Hepatocyte (in vitro differentiated cells): Measurements from ENCODE around the gene CH25H. TPM values are rescaled to one million over a fixed set of nuclear protein-coding genes. Genes with fewer than 3 reads are reported as not detected.
"Not testable (repeated sequence)": the region's sequence is repeated elsewhere in the genome, so short reads cannot be mapped to it uniquely, and the experiment has no call there.

Source experiments
- DNase-seq: peaks from one replicate; pipeline ENCODE4 v3.0.0-alpha.2; 2016; ENCODE audit warnings: low spot score
- H2AFZ ChIP-seq: fragments of 200-600 bp; sonication (generic); 2 replicates; pipeline ENCODE4 v1.6.0; 2016; ENCODE audit warnings: antibody characterized with exemption, mild to moderate bottlenecking
- H3K27ac ChIP-seq: fragments of 200-600 bp; sonication (generic); 2 replicates; pipeline ENCODE4 v1.5.1; 2016; ENCODE audit warnings: mild to moderate bottlenecking
- H3K27me3 ChIP-seq: fragments of 200-600 bp; sonication (generic); 2 replicates; pipeline ENCODE4 v1.6.1; 2016
- H3K36me3 ChIP-seq: fragments of 200-600 bp; sonication (generic); replicated peaks from 2 replicates; pipeline ENCODE4 v1.5.1; 2016; ENCODE audit warnings: low read depth; ENCODE audit not compliant: insufficient read depth
- H3K4me1 ChIP-seq: fragments of 200-600 bp; sonication (generic); 2 replicates; pipeline ENCODE4 v1.5.1; 2016; ENCODE audit warnings: mild to moderate bottlenecking, moderate library complexity; ENCODE audit not compliant: insufficient read depth
- H3K4me2 ChIP-seq: fragments of 200-600 bp; sonication (generic); 2 replicates; pipeline ENCODE4 v1.6.0; 2016
- H3K4me3 ChIP-seq: fragments of 200-600 bp; sonication (generic); 2 replicates; pipeline ENCODE4 v1.5.1; 2016; ENCODE audit warnings: mild to moderate bottlenecking
- H3K79me2 ChIP-seq: fragments of 200-600 bp; sonication (generic); 2 replicates; pipeline ENCODE4 v1.6.0; 2017; ENCODE audit warnings: mild to moderate bottlenecking
- H3K9me2 ChIP-seq: fragments of 200-600 bp; sonication (generic); replicated peaks from 2 replicates; pipeline ENCODE4 v1.6.0; 2017; ENCODE audit warnings: mild to moderate bottlenecking; ENCODE audit not compliant: insufficient read depth
- H3K9me3 ChIP-seq: fragments of 200-600 bp; sonication (generic); 2 replicates; pipeline ENCODE4 v1.5.1; 2016; ENCODE audit warnings: low read depth, mild to moderate bottlenecking
- H4K20me1 ChIP-seq: fragments of 200-600 bp; sonication (generic); 2 replicates; pipeline ENCODE4 v1.6.0; 2016; ENCODE audit warnings: mild to moderate bottlenecking; ENCODE audit not compliant: insufficient read depth, poor library complexity, severe bottlenecking
- EZH2 ChIP-seq: fragments of 200-600 bp; sonication (generic); IDR thresholded peaks from 2 replicates; pipeline ENCODE4 v1.6.1; 2016; ENCODE audit warnings: antibody characterized with exemption, mild to moderate bottlenecking, borderline replicate concordance
- EZH2phosphoT487 ChIP-seq: fragments of 200-600 bp; sonication (generic); IDR thresholded peaks from one replicate; pipeline ENCODE4 v1.6.1; 2018; ENCODE audit warnings: antibody characterized with exemption, mild to moderate bottlenecking, low read depth, moderate library complexity; ENCODE audit not compliant: unreplicated experiment, severe bottlenecking
- WGBS: methylation state at CpG from one replicate; pipeline ENCODE4 v1.1.6; 2016; ENCODE audit warnings: low lambda C conversion rate; ENCODE audit errors: missing lambda C conversion rate; 5-methylcytosine and 5-hydroxymethylcytosine counted together
- polyA plus RNA-seq: library from polyadenylated mRNA; unstranded; fragments of >200 nt; fragmentation: Nextera tagmentation; extraction: Ambion mirVana; gene quantifications from 2 replicates; pipeline ENCODE4 v1.2.1, GENCODE V29; 2016
- total RNA-seq: library from RNA; depleted of rRNA; stranded (reverse); fragments of >200 nt; gene quantifications from 2 replicates; pipeline ENCODE4 v1.2.3, GENCODE V29; 2014
- TF ChIP-seq, protein P1 (sequence below): fragments of 200-600 bp; sonication (generic); IDR thresholded peaks from 2 replicates; pipeline ENCODE4 v1.5.1; 2016; ENCODE audit warnings: antibody characterized with exemption, mild to moderate bottlenecking; ENCODE audit not compliant: poor library complexity

The CH25H gene
- total and polyA plus RNA-seq, 2 experiments from 2014 or later: 3.8 to 8.8 TPM

GRCh38 chr10:89248990-89249389 is 41.9 kb upstream of the CH25H start:
- 90% methylated on average over 3 of the region's 3 CpGs for WGBS
- TF ChIP-seq EZH2phosphoT487 (no peak), EZH2 (no peak)
- TF ChIP-seq, protein P1, sequence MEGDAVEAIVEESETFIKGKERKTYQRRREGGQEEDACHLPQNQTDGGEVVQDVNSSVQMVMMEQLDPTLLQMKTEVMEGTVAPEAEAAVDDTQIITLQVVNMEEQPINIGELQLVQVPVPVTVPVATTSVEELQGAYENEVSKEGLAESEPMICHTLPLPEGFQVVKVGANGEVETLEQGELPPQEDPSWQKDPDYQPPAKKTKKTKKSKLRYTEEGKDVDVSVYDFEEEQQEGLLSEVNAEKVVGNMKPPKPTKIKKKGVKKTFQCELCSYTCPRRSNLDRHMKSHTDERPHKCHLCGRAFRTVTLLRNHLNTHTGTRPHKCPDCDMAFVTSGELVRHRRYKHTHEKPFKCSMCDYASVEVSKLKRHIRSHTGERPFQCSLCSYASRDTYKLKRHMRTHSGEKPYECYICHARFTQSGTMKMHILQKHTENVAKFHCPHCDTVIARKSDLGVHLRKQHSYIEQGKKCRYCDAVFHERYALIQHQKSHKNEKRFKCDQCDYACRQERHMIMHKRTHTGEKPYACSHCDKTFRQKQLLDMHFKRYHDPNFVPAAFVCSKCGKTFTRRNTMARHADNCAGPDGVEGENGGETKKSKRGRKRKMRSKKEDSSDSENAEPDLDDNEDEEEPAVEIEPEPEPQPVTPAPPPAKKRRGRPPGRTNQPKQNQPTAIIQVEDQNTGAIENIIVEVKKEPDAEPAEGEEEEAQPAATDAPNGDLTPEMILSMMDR: no peak
- no peaks in the 10 kb centered on the region for H3K4me1 ChIP-seq
- H3K27ac ChIP-seq: no peak overlapping the region
- H4K20me1 ChIP-seq: no peaks in the 10 kb centered on the region
- H3K4me2 ChIP-seq: no peak overlapping the region
- H3K27me3 ChIP-seq: no peaks in the 10 kb centered on the region
- H3K9me3 ChIP-seq: no peaks in the 10 kb centered on the region
- no peak overlapping the region for H3K4me3 ChIP-seq
- H3K79me2 ChIP-seq: peaks cover 15% of the 10 kb centered on the region
- no peak overlapping the region for H2AFZ ChIP-seq
- DNase-seq: no peak
- no peaks in the 10 kb centered on the region for H3K36me3 ChIP-seq
- H3K9me2 ChIP-seq: no peaks in the 10 kb centered on the region

DNA sequence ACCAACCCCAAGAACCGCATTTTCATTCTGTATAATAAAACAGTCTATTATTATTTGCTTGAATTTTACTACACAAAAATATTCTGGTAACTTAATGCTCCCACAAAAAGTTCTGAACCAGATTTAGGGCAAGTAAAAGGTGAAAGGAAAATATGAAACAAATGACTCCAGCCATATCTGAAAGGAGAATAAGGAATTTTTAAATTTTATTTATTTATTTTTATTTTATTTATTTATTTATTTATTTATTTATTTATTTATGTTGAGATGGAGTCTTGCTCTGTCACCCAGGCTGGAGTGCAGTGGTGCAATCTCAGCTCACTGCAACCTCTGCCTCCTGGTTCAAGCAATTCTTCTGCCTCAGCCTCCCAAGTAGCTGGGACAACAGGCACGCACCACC is 40.5 kb upstream of the CH25H start:
- not testable (repeated sequence) for H3K9me2 ChIP-seq, H3K27ac ChIP-seq, H2AFZ ChIP-seq, H3K4me3 ChIP-seq, H3K36me3 ChIP-seq, H4K20me1 ChIP-seq, H3K27me3 ChIP-seq, H3K9me3 ChIP-seq, H3K4me2 ChIP-seq, DNase-seq, H3K4me1 ChIP-seq
- H3K79me2 ChIP-seq: peaks cover 15% of the 10 kb centered on the region
- WGBS: 97% methylated on average over 2 of the region's 2 CpGs

GRCh38 chr10:89245802-89246201 is 38.7 kb upstream of the CH25H start:
- H3K27me3 ChIP-seq: no peaks in the 10 kb centered on the region
- no peak overlapping the region for H3K4me3 ChIP-seq
- TF ChIP-seq EZH2phosphoT487 (no peak), EZH2 (no peak)
- TF ChIP-seq, protein P1: no peak
- no peak overlapping the region for H3K4me2 ChIP-seq
- H3K9me2 ChIP-seq: no peaks in the 10 kb centered on the region
- peaks cover 8% of the 10 kb centered on the region for H3K4me1 ChIP-seq
- H3K79me2 ChIP-seq: peaks cover 15% of the 10 kb centered on the region
- H3K9me3 ChIP-seq: no peaks in the 10 kb centered on the region
- no peak for DNase-seq
- H2AFZ ChIP-seq: no peak overlapping the region
- H3K36me3 ChIP-seq: no peaks in the 10 kb centered on the region
- no peak overlapping the region for H3K27ac ChIP-seq
- WGBS: 84% methylated on average over 4 of the region's 4 CpGs
- H4K20me1 ChIP-seq: no peaks in the 10 kb centered on the region

DNA sequence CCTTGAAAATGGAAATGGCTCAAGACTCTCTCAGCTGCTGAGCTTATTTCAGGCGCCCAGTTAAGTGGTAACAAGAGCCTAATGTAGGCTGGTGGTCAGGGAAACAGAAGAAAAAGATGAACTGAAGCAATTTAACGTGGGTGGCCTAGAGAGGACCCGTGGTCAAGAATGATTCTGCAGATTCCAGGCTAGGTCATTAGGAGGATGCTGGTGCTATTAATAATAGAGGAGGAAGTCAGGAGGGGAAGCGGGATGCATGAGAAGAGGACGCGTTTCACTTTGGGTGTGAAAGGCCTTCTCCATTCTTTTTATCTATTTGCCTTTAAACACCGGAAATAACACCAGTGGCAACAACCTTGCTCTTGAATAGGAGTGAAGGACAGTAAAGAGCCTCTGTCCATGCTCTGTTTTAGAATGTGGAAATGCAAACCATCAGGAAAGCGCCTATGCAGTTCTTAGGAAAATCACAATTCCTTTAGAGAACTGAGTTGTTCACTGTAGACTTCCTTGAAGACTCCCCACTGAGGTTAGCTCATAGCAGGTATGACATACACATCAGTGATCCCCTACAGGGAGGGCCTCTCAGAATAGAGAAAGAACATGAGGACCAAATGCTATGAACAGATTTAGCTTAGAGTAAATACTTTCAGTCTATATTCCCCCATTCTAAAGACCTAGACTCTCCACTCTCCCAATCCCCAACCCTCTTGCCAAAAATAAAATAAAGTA is 35.9 kb upstream of the CH25H start:
- TF ChIP-seq EZH2 (no peak), EZH2phosphoT487 (no peak)
- TF ChIP-seq, protein P1: no peak
- H3K4me2 ChIP-seq: no peak overlapping the region
- no peaks in the 10 kb centered on the region for H3K27me3 ChIP-seq
- H3K9me2 ChIP-seq: no peaks in the 10 kb centered on the region
- no peaks in the 10 kb centered on the region for H3K79me2 ChIP-seq
- H3K9me3 ChIP-seq: no peaks in the 10 kb centered on the region
- H3K4me1 ChIP-seq: peaks cover 8% of the 10 kb centered on the region
- no peak overlapping the region for H2AFZ ChIP-seq
- DNase-seq: no peak
- 81% methylated on average over 8 of the region's 8 CpGs for WGBS
- no peak overlapping the region for H3K27ac ChIP-seq
- no peaks in the 10 kb centered on the region for H4K20me1 ChIP-seq
- H3K36me3 ChIP-seq: no peaks in the 10 kb centered on the region
- H3K4me3 ChIP-seq: no peak overlapping the region
